NCI-H2227 treated with DMSO at 0.1 percent for 48 hours (cell line): ENCODE results near the gene PRKG2.

Experiments used
- DNase-seq: peaks from one replicate; lab custom pipeline; 2025; lab: John Stamatoyannopoulos, UW

The PRKG2 gene

GRCh38 chr4:81162752-81163458 lies 52.1 kb downstream of the PRKG2 start:
- no peak for DNase-seq

DNA sequence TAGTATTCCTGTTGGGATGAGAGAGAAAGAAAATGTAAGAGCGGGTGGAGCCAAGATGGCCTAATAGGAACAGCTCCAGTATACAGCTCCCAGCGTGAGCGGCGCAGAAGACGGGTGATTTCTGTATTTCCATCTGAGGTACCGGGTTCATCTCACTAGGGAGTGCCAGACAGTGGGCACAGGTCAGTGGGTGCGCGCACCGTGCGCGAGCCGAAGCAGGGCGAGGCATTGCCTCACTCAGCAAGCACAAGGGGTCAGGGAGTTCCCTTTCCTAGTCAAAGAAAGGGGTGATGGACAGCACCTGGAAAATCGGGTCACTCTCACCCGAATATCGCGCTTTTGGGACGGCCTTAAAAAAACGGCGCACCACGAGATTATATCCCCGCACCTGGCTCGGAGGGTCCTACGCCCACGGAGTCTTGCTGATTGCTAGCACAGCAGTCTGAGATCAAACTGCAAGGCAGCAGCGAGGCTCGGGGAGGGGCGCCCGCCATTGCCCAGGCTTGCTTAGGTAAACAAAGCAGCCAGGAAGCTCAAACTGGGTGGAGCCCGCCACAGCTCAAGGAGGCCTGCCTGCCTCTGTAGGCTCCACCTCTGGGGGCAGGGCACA lies 61.2 kb downstream of the PRKG2 start:
- DNase-seq, result peak; percentile 48

DNA sequence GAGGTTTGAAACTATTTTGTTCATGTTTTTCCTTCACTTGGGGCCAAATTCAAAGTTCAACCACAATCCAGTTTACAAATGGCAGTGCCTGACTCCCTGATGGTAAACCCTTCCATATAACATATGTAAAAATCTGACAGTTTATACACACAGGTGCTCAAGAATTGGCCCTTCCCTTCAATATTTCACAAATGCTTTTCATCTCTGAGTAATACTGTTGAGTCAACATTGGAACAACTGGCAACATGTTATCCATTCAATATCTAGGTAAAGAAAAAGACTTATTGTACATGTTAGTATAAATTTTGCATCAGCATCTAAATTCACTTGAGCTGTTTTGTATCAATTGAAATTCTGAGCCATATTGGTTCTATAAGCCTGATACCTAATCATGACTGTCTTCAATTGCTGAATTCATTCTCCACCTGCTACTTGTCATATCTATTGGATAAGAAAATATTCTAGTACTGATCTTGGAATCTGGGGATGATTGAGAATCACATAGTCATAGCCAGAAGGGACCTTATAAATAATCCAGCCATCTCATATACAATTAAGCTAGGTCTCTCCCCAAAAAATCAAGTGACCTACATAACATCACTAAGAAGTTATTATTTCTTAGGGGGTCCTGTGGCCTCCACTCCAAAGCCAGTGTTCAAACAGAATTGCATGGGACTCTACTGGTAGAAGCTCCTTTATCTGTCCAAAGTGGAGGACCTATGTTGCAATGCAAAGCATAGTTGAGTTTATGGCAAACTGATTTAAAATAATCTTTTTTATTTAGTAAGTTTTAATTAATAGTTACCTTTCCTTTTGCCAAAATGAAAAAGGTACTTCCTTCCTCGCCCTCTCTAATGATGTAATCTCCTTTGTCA lies 61.9 kb downstream of the PRKG2 start:
- no peak for DNase-seq

DNA sequence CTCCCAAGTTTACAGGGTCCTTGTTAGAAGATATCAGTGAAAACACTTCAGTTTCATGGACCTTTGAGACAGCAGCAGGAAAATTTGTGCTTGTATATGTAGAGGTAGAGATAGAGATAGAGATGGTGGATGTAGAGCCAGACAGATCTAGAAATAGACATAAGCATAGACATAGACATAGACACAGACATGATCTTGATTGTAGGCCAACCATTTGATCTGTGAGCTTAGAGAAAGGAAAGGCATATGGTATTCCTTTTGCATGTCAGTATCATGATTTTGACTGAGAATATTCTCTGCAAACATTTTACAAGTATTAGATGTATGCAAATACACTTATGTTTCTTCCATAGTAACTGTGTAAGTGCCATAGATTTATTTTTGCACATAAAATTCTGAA lies 65.0 kb downstream of the PRKG2 start:
- no peak for DNase-seq

- DNase-seq, result peak; percentile 5
These were observed 66.4 kb downstream of the PRKG2 start for GRCh38 chr4:81148576-81148975.

- no peak for DNase-seq
These were observed 68.6 kb downstream of the PRKG2 start for GRCh38 chr4:81146466-81146865.

DNA sequence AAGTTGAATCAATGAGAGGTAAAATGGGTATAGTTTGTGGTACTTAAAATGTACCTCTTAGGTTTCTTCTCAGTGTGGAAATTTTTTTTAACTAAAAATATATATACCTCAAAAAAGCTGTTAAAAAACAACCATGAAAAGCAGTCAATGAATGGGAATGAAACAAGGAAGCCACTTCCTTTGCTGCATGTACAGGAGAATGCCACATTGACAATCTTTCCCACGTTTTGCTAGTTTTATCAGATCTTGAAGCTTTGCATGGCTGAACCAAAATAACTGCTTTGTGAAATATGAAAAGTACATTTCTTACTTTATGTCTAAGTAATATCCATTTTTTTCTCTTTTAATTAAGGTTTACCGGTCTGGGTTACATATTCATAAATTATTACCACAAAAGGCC lies 71.8 kb downstream of the PRKG2 start:
- DNase-seq, result no peak

- no peak for DNase-seq
These were observed 72.3 kb downstream of the PRKG2 start for GRCh38 chr4:81142744-81143143.

- no peak for DNase-seq
These were observed 77.1 kb downstream of the PRKG2 start for GRCh38 chr4:81137894-81138293.

DNA sequence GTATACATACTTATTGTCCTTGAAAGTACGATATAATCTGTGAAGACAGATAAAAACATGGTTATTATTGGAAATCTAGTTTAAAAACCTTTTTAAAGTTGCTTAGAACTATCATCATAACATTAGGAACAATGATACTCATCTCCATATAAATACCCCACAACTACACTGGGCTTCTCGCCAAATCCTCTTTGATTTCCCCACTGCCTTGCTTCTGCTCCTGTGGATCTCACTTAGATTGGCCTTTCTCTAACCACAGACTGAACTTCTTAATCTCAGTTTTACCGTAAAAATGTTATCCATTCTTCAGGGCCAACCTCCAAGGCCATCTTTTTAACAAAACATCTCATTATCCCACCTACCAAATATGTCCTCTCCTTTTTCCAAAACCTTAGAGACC lies 77.6 kb downstream of the PRKG2 start:
- no peak for DNase-seq

DNA sequence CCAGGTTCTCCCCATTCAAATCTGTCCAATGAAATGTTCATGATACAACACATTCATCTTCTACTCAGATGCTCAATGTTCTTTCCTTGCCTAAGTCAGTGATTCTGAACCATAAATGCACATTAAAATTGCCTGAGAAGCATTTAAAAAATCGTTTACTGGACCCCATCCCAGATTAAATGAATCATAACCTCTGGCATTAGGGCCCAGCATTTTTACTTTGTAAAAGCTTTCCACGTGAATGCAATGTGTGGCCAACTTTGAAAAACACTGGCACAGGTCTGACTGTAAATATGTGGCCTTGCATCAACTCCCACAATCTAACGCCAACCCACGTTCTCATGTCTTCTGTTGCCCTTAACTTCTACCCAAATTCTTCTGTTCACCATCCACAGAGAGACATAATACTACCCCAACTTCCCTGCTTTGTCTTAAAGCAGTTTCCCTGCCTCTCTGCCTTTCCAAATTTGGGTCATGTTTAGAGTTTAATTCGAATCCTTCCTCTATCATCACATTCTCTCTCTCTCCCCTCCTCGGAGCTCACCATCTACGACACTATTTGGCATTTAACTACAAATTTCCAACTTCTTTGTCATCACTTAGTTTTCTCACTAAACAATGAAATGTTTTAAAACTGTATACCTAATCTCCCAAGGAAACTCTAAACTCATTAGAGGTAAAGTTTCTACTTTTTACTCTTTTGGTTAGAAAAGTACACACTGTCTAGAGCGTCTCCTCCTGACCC lies 78.7 kb downstream of the PRKG2 start:
- no peak for DNase-seq

- no peak for DNase-seq
These were observed 79.5 kb downstream of the PRKG2 start for GRCh38 chr4:81135501-81135900.

GRCh38 chr4:81131563-81131962 lies 83.5 kb downstream of the PRKG2 start:
- no peak for DNase-seq

DNA sequence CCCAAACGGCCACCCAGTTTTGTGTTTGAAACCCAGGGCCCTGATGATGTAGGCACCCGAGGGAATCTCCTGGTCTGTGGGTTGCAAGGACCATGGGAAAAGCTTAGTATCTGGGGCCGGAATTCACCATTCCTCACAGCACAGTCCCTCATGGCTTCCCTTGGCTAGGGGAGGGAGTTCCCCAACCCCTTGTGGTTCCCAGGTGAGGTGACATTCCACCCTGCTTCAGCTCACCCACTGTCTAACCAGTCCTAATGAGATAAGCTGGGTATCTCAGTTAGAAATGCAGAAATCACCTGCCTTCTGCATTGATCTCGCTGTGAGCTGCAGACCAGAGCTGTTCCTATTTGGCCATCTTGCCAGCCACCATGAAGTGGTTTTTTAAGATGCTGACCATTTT lies 84.0 kb downstream of the PRKG2 start:
- DNase-seq, result no peak

DNA sequence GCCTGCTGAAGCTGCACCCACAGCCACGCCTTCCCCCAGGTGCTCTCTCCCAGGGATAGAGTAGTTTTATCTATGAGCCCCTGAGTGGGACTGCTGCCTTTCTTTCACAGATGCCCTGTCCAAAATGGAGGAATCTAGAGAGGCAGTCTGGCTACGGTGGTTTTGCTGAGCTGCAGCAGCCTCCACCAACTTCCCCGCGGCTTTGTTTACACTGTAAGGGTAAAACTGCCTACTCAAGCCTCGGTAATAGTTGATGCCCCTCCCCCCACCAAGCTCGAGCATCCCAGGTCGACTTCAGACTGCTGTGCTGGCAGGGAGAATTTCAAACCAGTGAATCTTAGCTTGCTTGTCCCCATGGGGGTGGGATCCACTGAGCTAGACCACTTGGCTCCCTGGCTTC lies 84.5 kb downstream of the PRKG2 start:
- no peak for DNase-seq

- no peak for DNase-seq
These were observed 95.0 kb downstream of the PRKG2 start for GRCh38 chr4:81120055-81120454.

DNA sequence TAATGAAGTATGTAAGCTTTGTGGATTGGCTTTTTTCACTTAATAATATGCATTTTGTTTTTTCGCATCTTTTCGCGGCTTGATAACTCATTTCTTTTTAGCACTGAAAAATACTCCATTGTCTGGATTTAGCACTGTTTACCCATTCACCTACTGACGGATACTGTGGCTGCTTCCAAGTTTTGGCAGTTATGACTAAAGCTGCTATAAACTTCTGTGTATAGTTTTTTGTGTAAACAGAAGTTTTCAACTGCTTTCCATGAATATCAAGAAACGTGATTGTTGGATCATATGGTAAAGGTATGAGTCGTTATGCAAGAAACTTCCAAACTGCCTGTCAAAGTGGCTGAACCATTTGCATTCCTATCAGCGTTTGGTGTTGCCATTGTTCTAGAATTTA lies 96.9 kb downstream of the PRKG2 start:
- no peak for DNase-seq

- no peak for DNase-seq
These were observed 98.5 kb downstream of the PRKG2 start for GRCh38 chr4:81116566-81116965.

GRCh38 chr4:81113024-81113423 lies 102.0 kb downstream of the PRKG2 start:
- no peak for DNase-seq

DNA sequence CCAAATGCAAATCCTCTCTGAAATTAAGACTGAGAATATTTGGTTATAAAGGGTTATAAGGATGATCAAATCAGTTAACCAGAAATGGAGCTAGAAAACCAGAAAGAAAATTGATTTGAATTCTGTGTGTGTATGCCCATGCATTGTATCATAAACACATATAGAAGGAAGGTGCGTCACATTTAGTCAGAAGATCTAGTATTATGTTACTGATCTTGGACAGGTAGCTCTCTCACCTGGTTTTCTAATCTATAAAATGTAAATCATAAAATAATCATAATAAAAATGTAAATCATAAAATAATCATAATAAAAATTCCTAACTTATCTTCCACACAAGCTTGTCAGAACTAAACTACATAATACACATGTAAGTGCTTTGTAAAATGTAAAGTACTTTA lies 105.7 kb downstream of the PRKG2 start:
- no peak for DNase-seq

- no peak for DNase-seq
These were observed 108.9 kb downstream of the PRKG2 start for GRCh38 chr4:81106150-81106549.

GRCh38 chr4:81102107-81102506 lies 112.9 kb downstream of the PRKG2 start:
- no peak for DNase-seq
